ENCODE data around the gene EIF5B. TPM values are rescaled to one million over a fixed set of nuclear protein-coding genes. Genes with fewer than 3 reads are reported as not detected.

EIF5B gene
- total and polyA plus RNA-seq, 2 of the 4 experiments (the other 2 are of a cell fraction), result 19.7 to 21.8 TPM

DNA sequence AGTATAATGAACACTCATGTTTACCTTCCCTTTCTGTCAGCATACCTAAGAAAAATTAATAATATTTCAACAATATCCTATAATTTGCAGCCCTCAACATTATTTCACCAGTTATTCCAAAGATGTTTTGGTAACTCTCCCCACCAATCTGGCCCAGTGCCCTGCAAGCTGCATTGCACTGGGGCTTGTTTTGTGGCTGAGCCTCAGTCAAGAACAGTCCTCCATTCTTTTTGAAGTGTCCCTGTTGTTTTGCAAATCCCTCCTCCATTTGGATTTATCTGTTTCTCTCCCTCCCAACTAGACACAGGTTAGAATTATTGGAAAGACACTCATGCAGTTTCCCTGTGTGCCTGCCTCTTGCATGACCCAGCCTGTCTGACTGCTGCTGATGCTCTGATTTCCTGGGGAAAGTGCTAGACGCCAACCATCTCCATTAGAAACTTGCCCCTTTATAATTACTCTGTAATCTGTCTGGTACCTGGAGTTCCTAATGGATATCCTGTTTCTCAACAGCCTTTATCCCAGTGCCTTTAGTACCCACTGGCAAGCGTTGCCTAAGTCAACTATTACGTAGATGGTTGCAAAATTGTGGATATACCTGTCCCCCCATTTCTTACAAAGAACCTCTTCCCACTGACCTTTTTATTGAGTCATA, 60.2 kb downstream of the EIF5B start:
- Histone ChIP-seq H3K4ac (ENCODE audit: low read depth, low read length) (no peak overlapping the region), H4K5ac (ENCODE audit: low read depth, low read length) (no peak overlapping the region), H3K9ac (ENCODE audit: low read depth, low read length) (no peak overlapping the region), H2BK20ac (ENCODE audit: low read depth, low read length) (no peak overlapping the region), H4K8ac (ENCODE audit: low read depth in 2 of 2, low read length in 2 of 2) (no peak overlapping the region), H3K79me1 (ENCODE audit: low read depth in 1 of 2, low read length in 2 of 2) (peaks cover 0 to 10% of the 10 kb centered on the region in 2 experiments; a peak in 3 of 4 replicates), H3K4me2 (ENCODE audit: low read depth, low read length) (no peak overlapping the region), H2BK120ac (ENCODE audit: low read depth, low read length) (no peak overlapping the region), H3K14ac (replicated peaks; ENCODE audit: low read depth, low read length) (no peak overlapping the region), H4K91ac (ENCODE audit: insufficient read depth, low read depth, low read length) (no peak overlapping the region), H3K4me1 (ENCODE audit: control insufficient read depth, insufficient read depth, low read length) (peaks cover 2% of the 10 kb centered on the region; the same call in 1 of the 2 replicates), H3K23ac (ENCODE audit: low read depth, low read length) (no peak overlapping the region), H3K9me3 (ENCODE audit: control insufficient read depth, insufficient read depth, low read length) (no peaks in the 10 kb centered on the region), H2AFZ (replicated peaks; ENCODE audit: low read length, poor library complexity) (no peak overlapping the region), H3K36me3 (ENCODE audit: control insufficient read depth, insufficient read depth, low read length) (peaks cover 49% of the 10 kb centered on the region), H3K56ac (ENCODE audit: extremely low read depth, insufficient read depth, low read length) (no peak overlapping the region), H2AK5ac (ENCODE audit: low read depth, low read length) (no peak overlapping the region), H3K27ac (ENCODE audit: insufficient read depth, low read length) (no peak overlapping the region), H4K20me1 (ENCODE audit: insufficient read depth, low read length) (peaks cover 6% of the 10 kb centered on the region; the same call in 1 of the 2 replicates), H3K9me1 (ENCODE audit: insufficient read depth, low read length) (peaks cover 12% of the 10 kb centered on the region), H2BK15ac (ENCODE audit: low read depth, low read length) (no peak overlapping the region), H3K18ac (ENCODE audit: low read depth, low read length) (no peak overlapping the region), H2BK5ac (ENCODE audit: low read depth, low read length, poor library complexity, severe bottlenecking) (no peak overlapping the region), H3K27me3 (ENCODE audit: control insufficient read depth, insufficient read depth, low read length) (no peaks in the 10 kb centered on the region), H2AK9ac (replicated peaks; ENCODE audit: low read depth, low read length, poor library complexity) (no peak overlapping the region), H3K4me3 (ENCODE audit: insufficient read depth, low read depth, low read length) (no peak overlapping the region)
- no TSS peak for BruUV-seq (replicated peaks)
- WGBS, 2 experiments (ENCODE audit: extremely low coverage in 2 of 2, insufficient read length in 1 of 2), result no CpG with 5 or more reads among the region's 3 CpGs
- CTCF ChIA-PET, result no interaction called here
- DNase-seq (no peak), ATAC-seq (ENCODE audit: low read depth) (no peak)
- in situ Hi-C loops (cut with MboI; ENCODE audit: low sequenced_read_pairs) (no loop called here), dilution Hi-C loops (cut with HindIII; ENCODE audit: low sequenced_read_pairs, unreplicated experiment) (no loop called here), intact Hi-C loops (cut with micrococcal nuclease) (no loop called here)
- TF ChIP-seq CHD1 (IDR thresholded peaks at IDR 0.05; ENCODE audit: low read depth, low read length) (no peak), SMC3 (IDR thresholded peaks at IDR 0.05; ENCODE audit: low read depth, low read length) (no peak), CEBPB (IDR thresholded peaks at IDR 0.05; ENCODE audit: low read depth, low read length) (no peak), NFE2L2 (IDR thresholded peaks at IDR 0.05; ENCODE audit: low read depth, low read length) (no peak), FOS (IDR thresholded peaks at IDR 0.05; ENCODE audit: low read depth, low read length) (no peak), POLR2A (IDR thresholded peaks at IDR 0.05; ENCODE audit: low read depth, low read length) (no peak), RCOR1 (IDR thresholded peaks at IDR 0.05; ENCODE audit: insufficient replicate concordance, low read length) (no peak), MXI1 (IDR thresholded peaks at IDR 0.05; ENCODE audit: borderline replicate concordance, low read depth, low read length) (no peak)
- TF ChIP-seq, protein P1, sequence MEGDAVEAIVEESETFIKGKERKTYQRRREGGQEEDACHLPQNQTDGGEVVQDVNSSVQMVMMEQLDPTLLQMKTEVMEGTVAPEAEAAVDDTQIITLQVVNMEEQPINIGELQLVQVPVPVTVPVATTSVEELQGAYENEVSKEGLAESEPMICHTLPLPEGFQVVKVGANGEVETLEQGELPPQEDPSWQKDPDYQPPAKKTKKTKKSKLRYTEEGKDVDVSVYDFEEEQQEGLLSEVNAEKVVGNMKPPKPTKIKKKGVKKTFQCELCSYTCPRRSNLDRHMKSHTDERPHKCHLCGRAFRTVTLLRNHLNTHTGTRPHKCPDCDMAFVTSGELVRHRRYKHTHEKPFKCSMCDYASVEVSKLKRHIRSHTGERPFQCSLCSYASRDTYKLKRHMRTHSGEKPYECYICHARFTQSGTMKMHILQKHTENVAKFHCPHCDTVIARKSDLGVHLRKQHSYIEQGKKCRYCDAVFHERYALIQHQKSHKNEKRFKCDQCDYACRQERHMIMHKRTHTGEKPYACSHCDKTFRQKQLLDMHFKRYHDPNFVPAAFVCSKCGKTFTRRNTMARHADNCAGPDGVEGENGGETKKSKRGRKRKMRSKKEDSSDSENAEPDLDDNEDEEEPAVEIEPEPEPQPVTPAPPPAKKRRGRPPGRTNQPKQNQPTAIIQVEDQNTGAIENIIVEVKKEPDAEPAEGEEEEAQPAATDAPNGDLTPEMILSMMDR (conservative IDR thresholded peaks at IDR 0.05; ENCODE audit: low read depth, low read length), result no peak
- TF ChIP-seq, protein P2, sequence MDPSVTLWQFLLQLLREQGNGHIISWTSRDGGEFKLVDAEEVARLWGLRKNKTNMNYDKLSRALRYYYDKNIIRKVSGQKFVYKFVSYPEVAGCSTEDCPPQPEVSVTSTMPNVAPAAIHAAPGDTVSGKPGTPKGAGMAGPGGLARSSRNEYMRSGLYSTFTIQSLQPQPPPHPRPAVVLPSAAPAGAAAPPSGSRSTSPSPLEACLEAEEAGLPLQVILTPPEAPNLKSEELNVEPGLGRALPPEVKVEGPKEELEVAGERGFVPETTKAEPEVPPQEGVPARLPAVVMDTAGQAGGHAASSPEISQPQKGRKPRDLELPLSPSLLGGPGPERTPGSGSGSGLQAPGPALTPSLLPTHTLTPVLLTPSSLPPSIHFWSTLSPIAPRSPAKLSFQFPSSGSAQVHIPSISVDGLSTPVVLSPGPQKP (IDR thresholded peaks at IDR 0.05; ENCODE audit: borderline replicate concordance, low read depth, low read length), result no peak
- POLR2A ChIA-PET (ENCODE audit: unreplicated experiment), result no interaction called here
